GM19023 (cell line): Measurements from ENCODE around the gene LRP1B.
A peak's percentile ranks its signal among the peaks of the same experiment; 100 is the strongest.

Experiments
- ATAC-seq: cut with Tn5 transposase; IDR thresholded peaks from one replicate; pipeline ENCODE4 v1.9.1; 2021; ENCODE audit warnings: mild to moderate bottlenecking, moderate library complexity; ENCODE audit not compliant: unreplicated experiment

The LRP1B gene

GRCh38 chr2:140770645-140771044 is 1360.2 kb downstream of the LRP1B start:
- no peak for ATAC-seq

- no peak for ATAC-seq
These were observed 1369.0 kb downstream of the LRP1B start for GRCh38 chr2:140761807-140762206.

- no peak for ATAC-seq
These were observed 1371.2 kb downstream of the LRP1B start for GRCh38 chr2:140759426-140760156.

GRCh38 chr2:140747665-140748064 is 1383.2 kb downstream of the LRP1B start:
- peak; percentile 87 for ATAC-seq

- no peak for ATAC-seq
These were observed 1383.7 kb downstream of the LRP1B start for GRCh38 chr2:140747090-140747489.

GRCh38 chr2:140744379-140744778 is 1386.4 kb downstream of the LRP1B start:
- ATAC-seq = no peak

GRCh38 chr2:140737006-140737405 is 1393.8 kb downstream of the LRP1B start:
- ATAC-seq = no peak

- ATAC-seq = no peak
These were observed 1395.8 kb downstream of the LRP1B start for GRCh38 chr2:140734992-140735391.

GRCh38 chr2:140718999-140719398 is 1411.8 kb downstream of the LRP1B start:
- no peak for ATAC-seq

- ATAC-seq = no peak
These were observed 1413.3 kb downstream of the LRP1B start for GRCh38 chr2:140717481-140717880.

- no peak for ATAC-seq
These were observed 1416.2 kb downstream of the LRP1B start for GRCh38 chr2:140714586-140714985.

GRCh38 chr2:140711867-140712266 is 1418.9 kb downstream of the LRP1B start:
- no peak for ATAC-seq

GRCh38 chr2:140701726-140702125 is 1429.1 kb downstream of the LRP1B start:
- no peak for ATAC-seq

GRCh38 chr2:140698636-140699035 is 1432.2 kb downstream of the LRP1B start:
- no peak for ATAC-seq

- ATAC-seq = no peak
These were observed 1434.4 kb downstream of the LRP1B start for GRCh38 chr2:140696449-140696848.

- no peak for ATAC-seq
These were observed 1435.7 kb downstream of the LRP1B start for GRCh38 chr2:140695155-140695554.

- ATAC-seq = no peak
These were observed 1443.0 kb downstream of the LRP1B start for GRCh38 chr2:140687825-140688224.

- ATAC-seq = no peak
These were observed 1447.2 kb downstream of the LRP1B start for GRCh38 chr2:140683658-140684057.

- ATAC-seq = no peak
These were observed 1450.0 kb downstream of the LRP1B start for GRCh38 chr2:140680862-140681261.

GRCh38 chr2:140679752-140680151 is 1451.1 kb downstream of the LRP1B start:
- ATAC-seq = no peak

GRCh38 chr2:140669911-140670310 is 1460.9 kb downstream of the LRP1B start:
- ATAC-seq = no peak

GRCh38 chr2:140667203-140667602 is 1463.6 kb downstream of the LRP1B start:
- ATAC-seq = no peak

- no peak for ATAC-seq
These were observed 1468.3 kb downstream of the LRP1B start for GRCh38 chr2:140662504-140662903.
